Activated CD4-positive, CD25-positive, alpha-beta regulatory T cell treated with anti-CD3 and anti-CD28 coated beads, Interleukin-2, amount 50 U/mL, for 24 hours (primary cell): ENCODE results near the gene TSSC4.
"Not testable (repeated sequence)": the region's sequence is repeated elsewhere in the genome, so short reads cannot be mapped to it uniquely, and the experiment has no call there.

ENCODE experiments used
- ATAC-seq, 2 donors: fragments of 150-1000 bp; cut with Tn5 transposase; one replicate each; pipeline ENCODE4 v1.10.0; 2021; ENCODE audit warnings: mild to moderate bottlenecking in 1 of 2, moderate library complexity in 1 of 2

TSSC4 gene

DNA sequence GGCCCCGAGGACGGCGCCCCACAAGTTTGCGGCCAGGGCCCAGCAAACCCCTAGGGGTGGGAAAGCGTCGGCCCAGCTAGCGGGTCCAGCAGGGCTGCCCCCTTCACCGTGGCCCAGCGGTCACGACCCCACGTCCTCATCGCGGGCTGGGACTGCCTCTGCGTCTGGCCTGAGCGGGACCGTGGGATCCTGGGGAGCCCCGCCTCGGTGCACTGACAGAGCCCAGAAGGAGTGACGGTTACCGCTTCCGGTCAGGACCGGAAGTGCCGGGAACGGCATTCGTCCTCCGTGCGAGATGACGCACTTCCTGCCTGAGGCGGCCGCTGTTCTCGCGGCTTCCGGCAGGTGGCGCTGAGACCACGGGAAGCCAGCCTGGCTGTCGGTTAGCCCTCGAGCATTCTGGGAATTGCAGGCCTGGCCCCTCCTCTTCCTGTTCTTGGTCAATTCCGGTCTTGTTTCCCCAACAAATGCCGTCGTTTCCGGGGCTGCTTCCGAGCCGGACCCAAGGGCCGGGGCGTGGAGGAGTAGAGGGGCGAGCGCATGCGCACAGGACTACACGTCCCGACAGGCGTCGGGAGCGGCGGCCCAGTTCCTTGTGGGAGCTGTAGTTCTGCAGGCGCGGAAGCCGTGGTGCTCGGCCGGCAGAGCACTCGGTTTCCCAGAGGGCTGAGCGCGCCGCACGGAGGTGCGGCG is at the start of gene TSSC4:
Gene TSSC4 (plus strand): TSS at position 682 of the 693 bp plus-strand sequence. CDS start 1,884 bp downstream, outside the sequence.
- peak; percentile 85 to 88 for ATAC-seq

DNA sequence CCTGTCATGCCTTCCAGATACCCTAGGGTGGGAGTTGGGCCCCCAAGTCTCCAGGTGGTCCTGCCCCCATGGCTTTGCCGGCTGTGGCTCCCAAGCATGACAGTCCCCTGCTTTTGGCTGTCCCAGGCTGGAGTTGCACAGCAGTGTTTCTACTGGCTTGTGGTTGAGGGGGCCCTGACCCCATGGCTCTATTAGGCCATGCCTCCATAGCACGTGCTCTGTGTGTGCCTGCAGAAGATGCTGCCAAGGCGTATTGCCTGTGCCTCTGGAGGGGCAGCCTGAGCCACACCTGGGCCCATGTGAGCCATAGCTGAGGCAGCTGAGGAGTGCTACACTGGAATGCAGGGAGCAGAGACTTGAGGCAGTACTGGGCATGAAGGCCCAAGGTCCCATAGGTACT is 48.8 kb upstream of the TSSC4 start:
- no peak for ATAC-seq

DNA sequence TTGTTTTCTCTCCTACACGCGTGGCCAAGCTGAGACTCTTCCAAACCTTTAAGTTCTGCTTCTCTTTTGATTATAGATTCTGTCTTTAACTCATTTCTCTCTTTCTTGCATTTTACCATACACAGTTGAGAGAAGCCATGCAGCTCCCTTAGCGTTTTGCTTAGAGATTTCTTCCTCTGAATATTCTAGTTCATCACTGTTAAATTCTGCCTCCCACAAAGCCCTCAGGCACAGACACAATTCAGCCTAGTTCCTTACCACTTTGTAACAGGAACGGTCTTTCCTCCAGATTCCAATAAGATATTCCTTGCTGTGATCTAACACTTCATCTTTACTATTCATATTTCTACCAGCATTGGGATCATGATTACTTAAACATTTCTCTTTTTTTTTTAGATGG is 48.1 kb upstream of the TSSC4 start:
- no peak for ATAC-seq

DNA sequence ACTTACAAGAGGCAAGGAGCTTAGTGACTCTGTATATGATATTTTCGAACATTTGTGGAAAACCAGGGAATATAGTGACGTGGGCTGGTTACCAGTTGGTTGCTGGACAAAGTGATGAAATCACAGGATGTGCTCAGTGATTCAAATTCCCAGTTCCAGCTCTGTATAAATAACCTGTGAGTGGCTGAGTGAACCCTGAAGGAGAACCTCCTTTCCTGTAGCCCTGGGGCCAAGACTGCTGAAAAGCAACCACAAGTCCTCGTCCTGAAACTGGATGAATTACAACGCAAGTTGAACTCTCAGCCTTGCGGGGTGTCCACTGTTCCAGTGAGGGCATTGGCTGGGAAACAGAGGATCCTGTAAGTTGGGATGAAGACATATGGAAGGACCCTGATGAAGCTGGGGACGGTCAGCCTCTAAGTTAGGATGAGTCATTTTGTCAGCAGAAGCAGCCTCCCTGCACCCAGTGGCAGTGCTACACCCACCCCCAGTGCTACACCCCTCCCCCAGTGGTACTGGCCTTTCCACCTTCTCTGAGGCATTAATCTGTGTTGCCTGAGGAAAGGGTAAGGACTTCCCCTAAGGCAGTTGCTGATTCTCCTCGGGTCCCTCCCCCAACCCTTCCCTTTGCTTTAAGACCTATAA is 45.4 kb upstream of the TSSC4 start:
- no peak for ATAC-seq

DNA sequence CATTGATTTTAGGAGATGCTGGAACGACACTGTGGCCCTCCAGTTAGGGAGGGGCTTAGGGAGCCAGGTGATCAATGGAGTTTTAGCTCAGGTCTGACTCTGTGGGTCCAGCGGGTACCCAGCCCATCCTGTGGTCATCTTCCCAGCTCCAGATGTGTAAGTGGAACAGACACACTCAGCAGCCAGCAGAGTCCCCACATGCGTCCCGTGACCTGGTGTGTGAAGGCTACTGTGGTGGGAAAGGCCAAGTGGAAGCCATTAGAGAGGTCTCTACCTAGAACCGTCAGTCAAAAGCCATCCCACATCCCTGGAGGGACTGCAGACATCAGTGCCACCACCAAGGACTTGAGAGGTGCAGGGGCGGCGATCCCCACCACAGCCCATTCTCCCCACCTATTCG is 43.3 kb upstream of the TSSC4 start:
- ATAC-seq, result no peak

DNA sequence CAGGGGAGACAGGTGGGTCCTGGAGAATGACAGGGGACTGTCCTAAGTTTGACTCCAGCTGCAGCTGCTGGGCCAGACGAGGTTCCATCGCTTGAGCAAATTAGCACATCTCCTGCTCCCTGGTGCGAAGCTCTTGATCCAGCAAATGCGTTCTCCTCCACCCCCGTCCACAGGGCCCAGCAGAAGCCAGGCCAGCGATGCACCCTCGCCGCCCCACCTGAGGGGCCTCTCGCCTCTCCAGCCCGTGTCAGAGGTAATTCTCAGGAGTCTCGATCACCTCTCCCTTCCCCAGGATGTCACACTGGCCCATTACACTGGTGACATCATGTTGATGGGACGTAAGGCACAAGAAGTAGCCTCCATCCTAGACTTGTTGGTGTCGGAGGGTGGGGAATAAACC is 42.9 kb upstream of the TSSC4 start:
- not testable (repeated sequence) for ATAC-seq

DNA sequence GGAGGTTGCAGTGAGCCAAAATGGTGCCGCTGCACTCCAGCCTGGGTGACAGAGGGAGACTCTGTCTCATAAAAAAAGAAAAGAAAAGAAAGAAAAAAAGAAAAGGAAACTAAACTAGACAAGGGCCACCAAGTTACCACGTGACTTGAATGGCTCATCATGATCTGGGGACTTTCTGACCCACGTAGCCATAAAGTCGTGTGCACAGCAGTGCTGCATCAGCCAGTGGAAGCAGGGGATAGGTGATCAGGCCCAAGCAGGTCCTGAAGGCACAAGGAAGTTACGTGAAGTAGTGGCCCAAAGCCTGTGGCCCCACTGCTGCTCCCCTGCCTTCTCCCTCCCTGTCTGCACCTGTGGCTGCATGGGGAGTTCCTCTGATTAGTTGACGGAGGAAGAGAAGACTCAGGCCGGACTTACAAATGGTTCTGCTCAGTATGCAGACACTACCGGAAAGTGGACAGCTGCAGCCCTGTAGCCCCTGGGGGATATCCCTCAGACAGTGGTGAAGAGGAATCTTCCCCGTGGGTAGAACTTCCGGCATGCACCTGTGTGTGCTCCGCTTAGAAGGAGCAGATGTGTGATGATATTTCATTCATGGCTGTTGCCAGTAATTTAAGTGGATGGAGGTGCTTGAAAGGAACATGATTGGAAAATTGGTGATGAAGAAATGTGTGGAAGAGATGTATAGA is 41.7 kb upstream of the TSSC4 start:
- ATAC-seq, result no peak

DNA sequence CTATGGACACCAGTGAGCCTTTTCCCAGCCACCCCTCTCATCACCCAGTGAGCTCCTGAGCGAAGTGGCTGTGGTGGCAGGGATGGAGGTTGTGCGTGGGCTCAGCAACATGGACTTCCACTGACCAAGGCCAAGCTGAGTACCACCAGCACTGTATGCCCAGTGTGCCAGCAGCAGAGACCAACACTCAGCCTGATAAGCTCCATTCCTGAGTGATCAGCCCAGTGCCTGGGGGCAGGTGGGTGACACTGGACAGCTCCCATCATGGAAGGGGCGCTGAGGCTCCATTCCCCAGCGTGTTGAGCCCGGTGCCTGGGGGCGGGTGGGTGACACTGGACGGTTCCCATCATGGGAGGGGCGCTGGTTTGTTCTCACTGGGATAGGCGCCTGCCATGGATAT is 41.0 kb upstream of the TSSC4 start:
- no peak for ATAC-seq

DNA sequence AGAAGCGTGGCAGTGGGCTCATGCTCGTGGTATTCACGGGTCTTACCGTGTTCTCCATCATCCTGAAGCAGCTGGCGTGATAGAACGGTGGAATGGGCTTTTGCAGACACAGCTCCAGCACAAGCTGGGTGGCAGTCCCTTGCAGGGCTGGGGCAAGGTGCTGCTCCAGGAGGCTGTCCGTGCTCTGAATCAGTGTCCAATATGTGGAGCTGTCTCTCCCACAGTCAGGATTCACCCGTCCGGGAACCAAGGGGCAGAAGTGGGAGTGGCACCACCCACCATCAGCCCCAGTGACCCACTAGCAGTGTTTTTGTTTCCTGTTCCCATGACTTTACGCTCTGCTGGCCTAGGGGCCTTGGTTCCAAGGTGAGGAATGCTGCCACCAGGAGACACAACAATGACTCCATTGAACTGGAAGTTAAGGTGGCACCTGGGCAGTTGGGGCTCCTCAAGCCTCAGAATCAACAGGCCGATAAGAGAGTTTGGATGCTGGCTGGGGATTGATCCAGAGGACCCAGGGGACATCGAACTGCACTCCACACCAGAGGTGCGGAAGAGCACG is 40.4 kb upstream of the TSSC4 start:
- no peak for ATAC-seq

DNA sequence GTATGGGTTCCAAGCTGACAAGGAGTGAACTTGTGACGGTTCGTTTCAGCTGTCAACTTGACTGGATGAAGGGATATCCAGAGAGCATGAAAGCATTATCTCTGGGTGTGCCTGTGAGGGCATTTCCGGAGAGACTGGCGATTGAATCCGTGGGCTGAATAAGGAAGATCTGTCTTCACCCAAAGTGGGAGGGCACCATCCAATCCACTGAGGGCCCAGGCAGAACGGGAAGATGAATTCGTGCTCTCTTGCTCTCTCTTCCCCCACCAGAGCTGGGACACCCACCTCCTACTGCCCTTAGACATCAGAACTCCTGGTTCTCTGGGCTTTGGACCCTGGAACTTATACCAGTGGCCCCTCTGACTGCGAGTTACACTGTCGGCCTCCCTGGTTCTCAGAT is 39.0 kb upstream of the TSSC4 start:
- ATAC-seq, result no peak

DNA sequence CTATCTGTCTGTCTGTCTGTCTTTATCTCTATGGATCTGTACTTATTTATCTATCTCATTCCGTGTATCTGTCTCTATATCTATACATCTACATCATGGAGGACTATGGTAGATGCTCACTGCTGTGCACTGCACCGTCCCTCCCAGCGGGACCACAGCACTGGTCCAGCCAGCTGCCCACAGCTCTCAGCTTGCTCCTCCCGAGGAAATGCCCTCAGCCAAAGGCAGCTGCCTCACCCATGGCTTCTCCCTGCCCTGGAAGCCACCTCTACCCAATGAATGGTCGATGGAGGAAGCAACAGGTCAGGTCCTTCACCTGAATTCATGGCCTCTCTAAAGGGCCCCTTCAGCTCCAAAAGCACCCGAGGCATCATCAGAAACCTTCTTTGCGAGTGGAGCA is 38.1 kb upstream of the TSSC4 start:
- no peak for ATAC-seq

DNA sequence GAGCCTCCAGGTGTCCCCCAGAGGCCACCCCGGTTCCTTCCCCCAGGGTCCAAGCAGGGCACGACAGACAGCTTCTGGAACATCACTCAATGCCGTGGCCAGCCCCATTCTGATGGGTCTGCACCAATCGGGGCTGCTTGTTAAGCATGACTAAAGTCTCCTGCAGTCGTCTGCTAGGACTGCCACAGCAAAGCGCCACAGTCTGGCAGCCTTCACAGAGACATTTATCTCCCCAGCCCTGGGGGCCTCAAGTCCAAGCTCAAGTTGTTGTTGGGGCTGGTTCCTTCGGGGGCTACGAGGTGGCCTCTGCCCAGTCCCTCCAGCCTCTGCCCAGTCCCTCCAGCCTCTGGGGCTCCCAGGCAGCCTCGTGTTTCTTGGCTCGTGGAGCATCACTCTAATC is 37.4 kb upstream of the TSSC4 start:
- no peak for ATAC-seq

DNA sequence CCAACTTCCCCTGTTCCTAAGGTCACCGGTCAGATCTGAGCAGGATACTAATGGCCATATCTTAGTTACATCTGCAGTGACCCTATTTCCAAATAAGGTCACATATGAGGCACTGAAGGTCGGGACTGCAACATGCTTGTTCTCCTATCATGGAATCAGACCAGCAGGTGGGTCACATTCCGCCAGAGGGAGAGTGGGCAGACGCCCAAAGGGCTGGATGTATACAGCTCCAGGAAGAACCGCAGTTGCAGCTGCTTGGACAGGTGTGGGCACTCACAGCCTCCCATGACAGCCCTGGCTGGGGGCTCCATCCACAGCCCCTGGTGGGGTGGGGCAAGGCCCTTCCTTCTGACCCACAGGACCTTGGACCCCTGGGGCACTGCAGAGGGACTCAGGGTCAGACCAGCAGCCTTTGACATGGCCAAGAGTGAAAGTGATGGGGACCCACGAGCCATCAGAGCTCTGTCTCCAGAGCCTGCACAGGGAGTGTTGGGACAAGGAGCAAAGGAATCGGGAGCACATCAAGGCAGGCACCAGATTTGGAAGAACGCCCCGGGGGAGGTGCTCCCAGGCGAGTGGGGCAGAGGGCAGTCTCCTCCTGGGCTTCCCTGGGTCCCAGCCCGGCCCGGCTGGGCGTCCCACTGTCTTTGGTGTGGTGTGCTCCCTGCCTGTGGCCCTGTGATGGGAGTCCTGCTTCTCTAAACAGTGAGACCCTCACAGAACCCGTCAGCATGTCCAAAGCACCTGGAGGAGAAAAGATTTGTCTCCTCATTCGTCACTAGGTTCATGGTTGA is 36.8 kb upstream of the TSSC4 start:
- ATAC-seq, result no peak

DNA sequence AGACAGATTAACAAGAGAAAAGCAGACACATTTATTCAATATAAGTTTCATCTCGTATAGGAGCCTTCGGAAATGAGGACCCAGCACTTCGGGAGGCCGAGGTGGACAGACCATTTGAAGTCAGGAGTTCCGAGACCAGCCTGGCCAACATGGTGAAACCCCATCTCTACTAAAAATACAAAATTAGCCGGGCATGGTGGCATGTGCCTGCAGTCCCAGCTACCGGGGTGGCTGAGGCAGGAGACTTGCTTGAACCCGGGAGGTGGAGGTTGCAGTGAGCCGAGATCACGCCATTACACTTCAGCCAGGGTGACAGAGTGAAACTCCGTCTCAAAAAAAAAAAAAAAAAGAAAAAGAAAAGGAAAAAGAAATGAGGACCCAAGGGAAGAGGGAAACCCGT is 36.2 kb upstream of the TSSC4 start:
- ATAC-seq, result not testable (repeated sequence)

DNA sequence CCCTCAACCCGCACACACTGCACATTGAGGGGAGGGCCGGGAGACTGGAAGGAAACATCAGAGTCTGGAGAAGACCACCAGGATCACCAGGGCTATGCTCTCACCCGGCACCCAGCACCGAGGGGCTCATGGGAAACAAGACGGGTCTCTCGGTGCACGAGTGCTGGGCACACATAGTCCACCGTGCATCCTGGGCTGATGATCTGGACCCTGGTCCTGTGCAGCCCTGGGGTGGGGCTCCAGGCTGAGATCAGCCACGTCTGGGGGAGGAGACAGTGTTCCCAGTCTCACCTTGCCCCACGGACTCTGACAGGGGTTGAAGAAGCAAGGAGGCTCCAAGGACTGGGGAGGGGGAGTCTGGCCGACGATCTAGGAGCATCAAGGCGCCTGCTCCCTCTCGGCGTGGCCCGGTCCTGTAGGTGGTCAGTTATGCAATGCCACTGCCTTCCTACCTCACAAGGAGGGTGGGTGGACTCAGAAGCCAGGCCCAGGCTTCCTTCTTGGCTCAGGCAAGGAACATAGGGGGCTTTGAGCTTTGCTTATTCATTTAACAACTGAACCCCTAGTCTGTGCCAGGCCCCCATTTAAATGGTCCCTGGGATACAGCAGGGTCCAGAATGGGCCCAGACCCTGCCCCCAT is 34.9 kb upstream of the TSSC4 start:
- ATAC-seq, result no peak

DNA sequence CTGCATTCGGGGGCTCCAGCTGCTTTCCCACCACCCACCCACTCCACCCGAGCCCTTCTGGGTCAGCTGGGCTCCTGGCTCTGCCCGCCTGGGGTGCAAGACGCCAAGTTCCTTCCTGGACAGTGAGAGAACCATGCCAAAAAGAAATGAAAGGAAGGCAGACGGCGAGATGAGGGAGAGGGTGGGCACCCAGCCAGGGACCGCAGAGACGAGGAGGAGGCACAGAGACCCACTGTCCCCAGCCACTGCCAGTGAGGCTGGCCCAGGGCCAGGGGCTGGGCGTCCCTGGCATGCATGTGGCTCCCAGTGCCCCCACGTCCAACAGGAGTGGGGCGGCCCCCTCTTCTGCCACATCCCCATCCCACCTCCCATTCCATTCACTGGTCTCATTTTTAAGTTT is 34.3 kb upstream of the TSSC4 start:
- ATAC-seq, result no peak

DNA sequence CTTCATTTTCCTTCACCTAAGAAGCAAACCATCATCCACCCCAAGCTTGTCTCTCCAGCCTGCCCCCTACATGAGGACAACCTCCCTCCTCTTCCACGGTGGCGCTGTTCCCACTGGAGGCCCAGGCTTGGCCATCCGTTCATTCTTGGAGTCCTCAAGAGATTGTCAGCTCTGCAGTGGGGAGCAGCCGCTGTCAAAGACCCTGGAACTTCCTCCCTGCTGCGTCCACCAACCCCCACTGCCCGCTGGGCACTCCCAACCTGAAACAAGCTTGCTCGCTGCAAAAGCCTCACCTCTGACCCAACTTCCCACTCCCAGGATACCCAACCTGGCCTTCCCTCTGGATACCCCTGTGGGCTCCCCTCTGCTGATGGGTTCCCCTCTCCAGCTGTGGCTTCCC is 33.8 kb upstream of the TSSC4 start:
- no peak for ATAC-seq

DNA sequence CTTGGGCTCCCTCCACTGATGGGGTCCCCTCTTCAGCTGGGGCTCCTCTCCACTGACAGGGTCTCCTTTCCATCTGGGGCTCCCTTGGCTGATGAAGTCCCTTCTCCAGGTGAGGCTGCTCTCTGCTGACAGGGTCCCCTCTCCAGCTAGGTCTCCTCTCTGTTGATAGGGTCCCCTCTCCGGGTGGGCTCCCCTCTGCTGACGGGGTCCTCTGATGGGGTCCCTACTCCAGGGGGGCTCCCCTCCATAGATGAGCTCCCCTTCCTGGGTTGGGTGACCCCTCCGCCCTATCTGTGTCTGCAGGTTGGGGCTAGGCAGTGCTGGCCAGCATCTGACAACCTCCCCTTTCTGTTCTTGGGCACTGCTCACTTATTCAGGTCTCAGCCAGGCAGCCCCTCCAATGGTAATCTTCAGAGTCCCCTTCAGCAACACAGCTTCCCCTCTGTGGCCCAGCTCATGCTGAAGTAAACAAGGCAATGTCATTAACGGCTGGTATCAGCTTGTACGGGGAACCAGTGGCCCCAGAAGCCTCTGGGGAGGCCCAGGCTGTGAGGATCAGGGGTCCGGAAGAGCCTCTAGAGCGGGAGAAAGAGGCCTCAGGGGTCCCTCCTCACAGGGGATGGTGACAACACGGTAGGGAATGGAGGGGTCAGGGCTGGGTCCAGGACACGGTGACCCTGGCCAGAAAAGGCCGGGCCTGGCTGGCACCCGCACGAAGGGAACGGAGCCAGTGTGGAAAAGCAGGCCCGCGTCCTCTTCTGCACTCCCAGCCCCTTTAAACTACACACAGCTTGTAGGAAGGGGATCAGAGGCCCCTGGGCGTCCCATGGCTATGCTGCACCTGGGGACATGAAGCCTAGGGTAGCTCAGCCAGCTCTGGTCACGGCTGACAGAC is 33.0 kb upstream of the TSSC4 start:
- ATAC-seq, result no peak

DNA sequence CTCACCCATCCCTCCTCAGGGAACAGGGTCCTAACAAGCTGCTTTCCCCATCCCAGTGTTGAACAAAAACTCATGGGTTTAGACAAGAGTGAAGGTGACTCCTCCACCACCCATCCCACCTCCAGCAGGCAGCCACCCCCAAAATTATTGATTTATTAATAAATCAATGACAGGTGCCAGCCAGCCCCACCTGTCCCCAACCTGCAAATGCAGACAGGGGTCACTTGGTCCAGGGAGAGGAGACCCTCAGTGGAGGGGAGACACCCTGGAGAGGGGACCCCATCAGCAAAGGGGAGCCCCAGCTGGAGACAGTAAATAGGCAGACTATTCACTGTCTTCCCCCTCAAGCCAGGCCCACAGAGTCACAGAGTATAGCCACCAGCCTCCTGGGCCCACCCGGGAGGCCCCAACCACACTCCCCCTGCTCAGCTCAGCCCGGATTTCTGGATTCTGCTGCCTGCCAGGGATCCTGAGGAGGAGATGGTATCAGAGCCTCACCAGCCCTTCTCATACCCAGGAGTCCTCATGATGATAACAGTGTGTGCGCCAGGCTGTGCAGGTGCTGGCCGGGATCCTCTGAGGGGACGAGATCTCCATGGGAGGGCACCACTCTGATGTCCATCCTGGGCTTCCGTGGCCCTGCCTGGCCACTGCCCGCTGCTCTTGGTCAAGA is 32.2 kb upstream of the TSSC4 start:
- ATAC-seq, result no peak

DNA sequence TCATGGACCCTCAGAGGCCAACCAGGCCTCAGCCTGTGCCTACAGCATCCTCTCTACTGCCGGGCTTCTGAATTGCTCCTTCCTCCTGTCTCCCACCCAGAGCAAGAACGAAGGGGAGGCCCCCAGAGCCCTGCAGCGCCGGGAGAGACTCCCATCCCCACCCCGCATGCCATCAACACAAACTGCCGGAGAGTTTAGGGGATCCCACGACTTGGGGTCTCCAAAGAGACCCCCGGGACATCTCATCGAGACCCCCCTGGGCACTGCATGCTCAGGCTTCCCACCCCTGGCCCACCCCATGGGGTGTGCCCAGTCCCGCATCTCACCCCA is 31.7 kb upstream of the TSSC4 start:
- ATAC-seq, result no peak

DNA sequence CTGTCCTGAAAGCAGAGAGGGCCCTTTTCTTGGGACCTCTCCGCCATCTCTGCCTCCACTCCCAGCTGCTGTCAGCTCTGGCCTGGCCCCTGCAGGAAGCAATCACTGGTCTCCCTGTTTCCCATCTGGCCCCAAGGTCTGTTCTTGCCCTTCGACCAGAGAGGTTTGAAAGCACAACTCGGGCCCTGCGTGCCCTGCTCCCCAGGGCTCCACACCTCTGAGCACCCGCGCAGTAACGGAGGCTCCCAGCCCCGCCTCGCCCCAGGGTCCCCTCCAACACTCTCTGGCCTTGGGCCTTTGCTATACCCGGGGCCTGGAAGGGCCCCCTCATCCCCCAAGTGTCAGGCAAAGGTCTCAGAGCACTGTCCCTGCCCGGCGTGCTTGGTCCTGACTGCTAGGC is 31.2 kb upstream of the TSSC4 start:
- no peak for ATAC-seq
